Fibroblast of upper back skin (primary cell): ENCODE measurements around the gene ANKRD39.

Experiments
- DNase-seq: peaks from one replicate; pipeline ENCODE4 v3.0.0-alpha.2; 2013

ANKRD39 gene

DNA sequence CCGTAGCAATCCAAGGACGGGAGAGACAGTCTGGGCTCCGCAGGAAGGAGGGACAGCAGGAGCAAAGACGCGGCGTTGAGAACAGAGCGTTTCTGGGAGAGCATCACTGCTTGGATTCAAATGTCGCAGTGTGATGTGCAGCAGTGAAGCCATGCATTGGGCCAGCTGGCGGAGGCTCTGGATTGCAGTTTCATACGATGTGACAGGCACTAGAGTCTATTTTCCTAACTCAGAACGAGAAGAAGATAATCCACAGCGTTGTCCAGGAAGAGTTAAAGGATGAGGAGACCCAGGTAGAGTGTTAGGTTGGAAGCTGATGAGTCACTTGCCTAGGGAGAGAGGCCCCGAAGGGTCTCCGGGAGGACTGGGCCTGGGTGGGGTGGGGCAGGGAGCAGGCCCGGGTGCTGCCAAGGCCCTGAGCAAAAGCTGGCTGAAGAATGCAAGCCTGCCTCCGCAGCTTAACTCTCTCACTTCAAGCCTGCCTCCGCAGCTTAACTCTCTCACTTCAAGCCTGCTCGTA is 29.7 kb upstream of the ANKRD39 start:
- DNase-seq, result no peak

DNA sequence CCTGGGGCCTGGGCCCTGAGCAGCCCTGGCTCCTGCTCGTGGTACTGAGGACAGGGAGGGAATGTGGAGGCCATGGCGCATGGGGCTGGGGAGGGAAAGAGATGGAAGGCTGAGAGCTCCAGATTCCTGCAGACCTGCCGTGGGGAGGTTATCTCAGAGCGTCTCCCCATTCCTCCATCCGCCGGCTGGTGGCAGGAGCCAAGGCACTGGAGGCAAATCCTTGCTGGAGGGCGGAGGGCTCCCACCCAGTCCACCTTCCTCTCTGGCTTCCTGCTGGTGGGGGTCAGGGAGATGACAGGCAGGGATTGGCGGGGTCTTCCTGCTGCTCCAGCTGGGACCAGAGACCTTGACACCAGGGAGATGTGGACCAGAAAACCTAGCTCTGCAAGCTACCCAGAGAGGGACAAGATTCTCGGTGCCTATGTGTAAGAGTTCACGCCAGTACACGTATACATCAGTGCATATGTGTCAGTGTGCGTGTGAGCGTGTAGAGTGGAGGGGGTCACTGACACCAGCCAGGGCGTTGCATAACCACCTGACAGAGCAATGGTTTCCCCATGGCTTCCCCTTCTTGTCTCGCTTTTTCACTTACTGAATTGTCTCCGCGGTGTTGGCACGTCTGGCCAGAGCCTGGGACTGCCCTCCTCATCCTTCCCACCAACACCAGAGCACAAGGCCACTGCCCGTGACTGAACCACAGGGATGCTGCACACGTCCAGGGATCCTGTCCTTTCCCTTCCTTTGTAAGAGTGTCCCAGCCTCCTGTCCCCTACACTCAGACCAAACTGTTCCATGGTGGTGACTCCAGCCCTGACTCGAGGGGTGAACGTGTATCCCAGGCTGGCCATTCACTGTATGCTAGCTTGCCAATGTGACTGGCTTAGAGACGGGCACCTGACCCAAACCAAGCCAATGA is 27.9 kb upstream of the ANKRD39 start:
- no peak for DNase-seq

DNA sequence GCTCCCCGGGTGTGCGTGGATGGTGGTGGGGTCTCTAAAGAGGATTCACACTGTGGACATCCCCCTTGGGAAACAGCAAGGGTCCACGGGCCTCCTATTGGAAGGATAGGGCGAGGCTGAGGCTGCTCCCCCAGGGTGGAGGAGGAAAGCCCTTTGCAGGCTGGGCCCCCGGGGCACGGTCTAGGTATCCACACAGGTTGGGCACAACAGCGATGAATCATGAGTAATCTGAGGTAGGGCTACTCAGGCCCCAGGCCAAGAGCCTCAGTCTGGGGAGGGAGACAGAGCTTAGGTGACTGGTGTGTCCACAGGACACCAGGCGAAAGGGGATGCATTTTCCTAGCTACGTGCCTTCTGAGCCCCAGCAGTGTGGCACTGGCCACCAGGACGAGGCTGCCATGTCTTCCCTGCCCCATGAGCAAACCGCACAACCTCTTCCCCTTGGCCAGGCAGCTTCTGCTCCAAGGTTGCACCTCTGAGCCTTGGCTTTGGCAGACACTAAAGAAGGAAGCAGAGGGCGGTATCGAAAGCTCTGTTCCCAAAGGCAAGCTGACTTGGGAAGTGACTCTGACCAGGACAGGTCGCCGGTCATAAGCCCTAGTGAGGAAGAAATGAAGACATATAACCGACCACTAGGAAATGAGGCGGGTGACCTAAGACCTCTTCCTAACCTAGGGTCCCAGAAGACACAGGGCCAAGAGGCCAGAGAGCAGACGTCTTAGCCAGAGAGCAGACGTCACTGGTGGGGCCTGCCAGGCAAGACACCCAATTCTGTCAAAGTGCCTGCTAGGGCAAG is 26.7 kb upstream of the ANKRD39 start:
- no peak for DNase-seq

- DNase-seq, result no peak
Measured at GRCh38 chr2:96883306-96883705, 25.5 kb upstream of the ANKRD39 start.

GRCh38 chr2:96882906-96883305 is 25.1 kb upstream of the ANKRD39 start:
- no peak for DNase-seq

GRCh38 chr2:96882230-96882629 is 24.4 kb upstream of the ANKRD39 start:
- DNase-seq, result no peak

DNA sequence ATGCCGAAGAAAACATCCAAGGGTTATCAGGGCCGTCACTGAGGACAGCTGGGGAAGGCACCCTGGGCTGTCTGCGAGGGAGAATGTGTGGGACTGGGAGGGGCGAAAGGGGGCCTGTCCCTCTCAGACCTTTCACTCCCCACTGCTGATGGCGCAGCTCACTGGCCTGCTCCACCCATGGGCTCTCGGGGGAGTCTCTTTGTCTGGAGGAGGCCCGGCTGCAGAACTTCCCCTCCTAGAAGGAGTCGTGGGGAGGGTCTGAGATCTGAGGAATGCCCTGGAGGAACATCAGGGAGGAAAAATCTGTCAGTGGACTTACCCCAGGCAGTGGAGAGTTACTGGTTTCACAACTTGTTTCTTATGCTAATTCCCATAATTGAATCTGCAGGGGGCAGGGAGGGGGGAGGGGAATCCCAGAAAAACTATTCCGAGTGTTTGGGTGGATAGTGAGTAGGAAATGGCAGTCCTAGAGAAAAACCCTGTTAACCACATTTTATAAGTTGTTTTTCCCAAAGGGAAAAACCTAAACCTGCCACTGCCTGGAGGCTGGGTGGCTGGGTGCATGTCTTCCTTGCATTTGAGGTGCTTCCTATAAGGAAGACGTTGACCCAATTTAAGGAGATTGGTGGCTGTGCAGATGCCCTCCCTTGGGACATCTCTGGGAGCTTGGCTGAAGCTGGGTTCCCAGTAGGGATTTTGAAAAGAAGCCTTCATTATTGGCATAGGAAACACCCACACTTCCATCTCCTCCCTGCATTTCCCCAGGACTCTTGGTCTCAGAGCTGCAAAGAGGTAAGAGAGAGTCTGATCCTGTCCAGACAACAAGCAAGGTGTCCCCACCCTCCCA is 23.8 kb upstream of the ANKRD39 start:
- no peak for DNase-seq

DNA sequence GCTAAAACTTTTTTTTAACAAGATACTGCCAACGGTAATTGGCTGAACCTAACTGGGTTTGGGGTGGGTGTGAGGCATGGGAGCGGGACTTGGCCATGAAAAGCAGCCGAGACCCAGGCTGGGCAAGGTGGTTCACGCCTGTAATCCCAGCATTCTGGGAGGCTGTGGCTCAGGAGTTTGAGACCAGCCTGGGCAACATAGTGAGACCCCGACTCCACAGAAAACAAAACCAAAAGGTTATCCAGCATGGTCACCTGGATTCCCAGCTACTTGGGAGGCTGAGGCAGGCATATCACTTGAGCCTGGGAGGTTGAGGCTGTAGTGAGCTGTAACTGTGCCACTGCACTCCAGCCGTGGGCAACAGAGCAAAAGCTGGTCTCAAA is 23.1 kb upstream of the ANKRD39 start:
- DNase-seq, result no peak

GRCh38 chr2:96879545-96880040 is 21.8 kb upstream of the ANKRD39 start:
- DNase-seq, result no peak

- no peak for DNase-seq
Measured at GRCh38 chr2:96878796-96879544, 21.2 kb upstream of the ANKRD39 start.

DNA sequence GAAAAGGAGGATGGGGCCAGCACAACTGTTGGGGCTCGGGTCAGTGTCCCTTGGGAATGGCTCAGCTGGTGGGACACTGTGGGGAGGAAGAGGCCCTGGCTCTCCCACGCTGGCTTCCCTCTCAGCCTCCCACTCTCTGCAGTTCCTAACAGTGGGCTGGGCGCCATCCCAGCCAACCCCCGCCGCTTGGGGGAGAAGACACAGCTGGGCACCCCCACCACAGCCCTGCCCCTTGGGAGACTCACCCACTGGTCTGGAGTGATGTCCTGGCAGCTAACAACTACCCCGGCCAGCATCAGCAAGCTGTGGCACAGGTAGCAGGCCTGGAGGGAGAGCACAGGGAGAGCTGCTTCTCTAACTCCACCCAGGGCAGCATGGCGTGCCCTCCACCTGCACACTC is 20.4 kb upstream of the ANKRD39 start:
- no peak for DNase-seq

DNA sequence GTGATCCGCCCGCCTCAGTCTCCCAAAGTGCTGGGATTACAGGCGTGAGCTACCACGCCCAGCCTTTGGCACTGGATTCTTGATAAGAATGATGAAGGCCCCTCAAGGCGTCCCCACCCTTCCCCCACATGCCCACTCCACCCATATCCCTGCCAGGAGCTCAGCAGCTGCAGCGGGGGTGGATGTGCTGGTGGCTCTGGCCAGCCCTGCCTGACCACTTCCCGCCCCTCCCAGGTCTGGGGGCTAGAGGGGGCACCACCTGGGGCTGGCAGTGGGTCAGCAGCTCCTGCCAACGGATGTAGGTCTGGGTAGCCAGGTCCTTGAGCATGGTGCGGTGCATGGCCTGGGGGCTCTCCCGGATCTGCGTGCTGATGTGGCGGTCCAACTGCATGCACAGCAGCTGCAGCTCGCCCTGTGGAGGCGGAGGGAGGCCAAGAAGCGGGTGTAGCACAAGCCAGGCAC is 19.8 kb upstream of the ANKRD39 start:
- DNase-seq, result no peak

DNA sequence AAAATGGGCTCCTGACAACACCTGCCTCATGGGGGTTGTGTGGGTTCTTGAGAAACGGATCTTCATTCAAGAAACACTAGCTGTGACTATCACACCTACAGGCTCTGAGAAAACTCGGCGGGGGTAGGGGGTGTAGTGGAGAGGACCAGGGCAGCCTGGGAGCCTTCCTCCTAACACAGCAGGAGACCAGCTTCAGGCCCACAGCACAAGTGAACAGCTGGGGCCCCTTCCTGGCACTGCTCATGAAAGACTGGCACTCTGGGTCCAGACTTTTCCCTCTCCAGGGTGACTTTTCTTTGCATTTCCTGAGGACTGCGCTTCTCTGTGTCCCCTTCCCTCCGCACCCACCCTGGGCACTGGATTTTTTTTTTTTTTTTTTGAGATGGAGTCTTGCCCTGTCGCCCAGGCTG is 19.2 kb upstream of the ANKRD39 start:
- DNase-seq, result no peak

- peak; percentile 59 for DNase-seq
Measured at GRCh38 chr2:96876269-96877041, 18.6 kb upstream of the ANKRD39 start.

GRCh38 chr2:96875498-96876268 is 17.9 kb upstream of the ANKRD39 start:
- no peak for DNase-seq

- no peak for DNase-seq
Measured at GRCh38 chr2:96874198-96874831, 16.5 kb upstream of the ANKRD39 start.

GRCh38 chr2:96873651-96874096 is 15.9 kb upstream of the ANKRD39 start:
- no peak for DNase-seq

GRCh38 chr2:96872591-96873349 is 15.0 kb upstream of the ANKRD39 start:
- DNase-seq, result no peak
